PC-9 (cell line): ENCODE results near the gene ARHGEF12.

Source experiments
- EZH2 ChIP-seq: fragments of 200-600 bp; sonication (generic); IDR thresholded peaks from 2 replicates; pipeline ENCODE4 v1.8.0; 2017; ENCODE audit warnings: antibody characterized with exemption, low read depth
- TF ChIP-seq, protein P1 (sequence below): fragments of 200-600 bp; sonication (generic); conservative IDR thresholded peaks from 2 replicates; pipeline ENCODE4 v1.6.1; 2017; ENCODE audit warnings: mixed run types, antibody characterized with exemption, mild to moderate bottlenecking, moderate library complexity

DNA sequence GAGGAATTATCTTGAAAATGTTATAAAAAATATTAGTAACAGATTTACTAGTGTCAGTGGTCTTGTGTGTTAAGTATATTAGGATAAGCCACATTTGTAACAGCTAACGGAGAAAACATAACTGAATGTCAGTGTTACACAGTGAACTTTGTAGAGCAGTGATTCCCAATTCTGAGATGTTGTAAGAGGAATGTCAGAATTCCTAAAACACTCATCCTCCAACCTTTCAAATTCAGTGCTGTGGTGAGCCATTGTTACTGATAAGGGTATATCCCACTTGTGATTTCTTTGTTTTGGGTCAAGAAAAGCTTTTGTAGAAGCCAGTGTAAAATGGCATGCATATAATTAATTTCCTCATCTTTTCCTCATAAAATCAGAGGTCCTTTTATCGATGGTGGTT lies 61.9 kb downstream of the ARHGEF12 start:
- TF ChIP-seq, protein P1, sequence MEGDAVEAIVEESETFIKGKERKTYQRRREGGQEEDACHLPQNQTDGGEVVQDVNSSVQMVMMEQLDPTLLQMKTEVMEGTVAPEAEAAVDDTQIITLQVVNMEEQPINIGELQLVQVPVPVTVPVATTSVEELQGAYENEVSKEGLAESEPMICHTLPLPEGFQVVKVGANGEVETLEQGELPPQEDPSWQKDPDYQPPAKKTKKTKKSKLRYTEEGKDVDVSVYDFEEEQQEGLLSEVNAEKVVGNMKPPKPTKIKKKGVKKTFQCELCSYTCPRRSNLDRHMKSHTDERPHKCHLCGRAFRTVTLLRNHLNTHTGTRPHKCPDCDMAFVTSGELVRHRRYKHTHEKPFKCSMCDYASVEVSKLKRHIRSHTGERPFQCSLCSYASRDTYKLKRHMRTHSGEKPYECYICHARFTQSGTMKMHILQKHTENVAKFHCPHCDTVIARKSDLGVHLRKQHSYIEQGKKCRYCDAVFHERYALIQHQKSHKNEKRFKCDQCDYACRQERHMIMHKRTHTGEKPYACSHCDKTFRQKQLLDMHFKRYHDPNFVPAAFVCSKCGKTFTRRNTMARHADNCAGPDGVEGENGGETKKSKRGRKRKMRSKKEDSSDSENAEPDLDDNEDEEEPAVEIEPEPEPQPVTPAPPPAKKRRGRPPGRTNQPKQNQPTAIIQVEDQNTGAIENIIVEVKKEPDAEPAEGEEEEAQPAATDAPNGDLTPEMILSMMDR: no peak
- TF ChIP-seq EZH2: no peak
